ENCODE measurements around the gene PSME4.
"Not testable (repeated sequence)": the region's sequence is repeated elsewhere in the genome, so short reads cannot be mapped to it uniquely, and the experiment has no call there.

The PSME4 gene

GRCh38 chr2:53842891-53843290, 127.9 kb downstream of the PSME4 start:
- no peak for DNase-seq (ENCODE audit: low spot score)

DNA sequence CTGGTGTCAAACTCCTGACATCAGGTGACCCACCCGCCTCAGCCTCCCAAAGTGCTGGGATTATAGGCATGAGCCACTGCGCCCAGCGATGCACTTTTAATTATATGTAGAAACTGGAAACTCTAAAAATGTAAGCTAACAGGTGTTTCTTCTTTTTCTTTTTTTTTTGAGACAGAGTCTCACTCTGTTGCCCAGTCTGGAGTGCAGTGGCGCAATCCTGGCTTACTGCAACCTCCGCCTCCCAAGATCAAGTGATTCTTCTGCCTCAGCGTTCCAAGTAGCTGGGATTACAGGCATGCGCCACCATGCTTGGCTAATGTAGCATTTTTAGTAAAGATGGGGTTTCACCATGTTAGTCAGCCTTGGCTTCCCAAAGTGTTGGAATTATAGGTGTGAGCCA, 129.1 kb downstream of the PSME4 start:
- not testable (repeated sequence) for DNase-seq (ENCODE audit: low spot score)

GRCh38 chr2:53840580-53840979, 130.2 kb downstream of the PSME4 start:
- DNase-seq (ENCODE audit: low spot score): no peak

GRCh38 chr2:53829980-53830290, 140.9 kb downstream of the PSME4 start:
- DNase-seq (ENCODE audit: low spot score): not testable (repeated sequence)

- DNase-seq (ENCODE audit: low spot score): no peak
Observed at GRCh38 chr2:53829273-53829979, 141.4 kb downstream of the PSME4 start.

GRCh38 chr2:53828331-53828730, 142.5 kb downstream of the PSME4 start:
- DNase-seq (ENCODE audit: low spot score): no peak

GRCh38 chr2:53827398-53828175, 143.2 kb downstream of the PSME4 start:
- DNase-seq (ENCODE audit: low spot score): no peak

- DNase-seq (ENCODE audit: low spot score): no peak
Observed at GRCh38 chr2:53826587-53827397, 144.0 kb downstream of the PSME4 start.

- no peak for DNase-seq (ENCODE audit: low spot score)
Observed at GRCh38 chr2:53826030-53826410, 144.8 kb downstream of the PSME4 start.

GRCh38 chr2:53823639-53824038, 147.2 kb downstream of the PSME4 start:
- not testable (repeated sequence) for DNase-seq (ENCODE audit: low spot score)

DNA sequence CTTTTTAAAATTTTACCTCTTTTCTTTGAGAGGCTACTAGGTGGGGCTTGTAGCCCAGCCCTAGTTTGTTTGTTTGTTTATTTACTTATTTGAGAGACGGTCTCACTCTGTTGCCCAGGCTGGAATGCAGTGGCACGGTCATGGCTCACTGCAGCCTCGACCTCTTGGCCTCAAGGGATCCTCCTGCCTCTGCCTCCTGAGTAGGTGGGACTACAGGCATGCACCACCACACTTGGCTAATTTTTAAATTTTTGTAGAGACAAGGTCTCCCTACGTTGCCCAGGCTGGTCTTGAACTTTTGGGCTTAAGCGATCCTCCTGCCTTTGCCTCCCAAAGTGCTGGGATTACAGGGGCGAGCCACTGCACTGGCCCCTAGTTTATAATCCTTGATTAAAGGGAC, 149.0 kb downstream of the PSME4 start:
- DNase-seq (ENCODE audit: low spot score): no peak

DNA sequence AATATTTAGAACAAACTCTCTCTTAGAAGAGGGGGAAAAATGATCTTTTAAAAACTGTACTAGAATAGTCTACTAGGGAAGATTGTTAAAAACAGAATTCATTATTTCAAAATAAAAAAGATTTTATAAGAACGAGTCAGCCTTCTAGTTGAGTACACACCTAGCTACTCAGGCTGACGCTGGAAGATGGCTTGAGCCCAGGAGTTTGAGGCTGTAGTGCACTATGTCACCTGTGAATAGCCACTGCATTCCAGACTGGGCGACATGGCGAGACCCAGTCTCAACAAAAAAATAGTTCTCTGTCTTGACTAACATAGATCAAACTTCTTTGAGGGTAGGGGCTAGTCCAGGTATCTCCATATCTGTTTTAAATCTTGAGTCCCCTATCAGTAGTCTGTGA, 150.1 kb downstream of the PSME4 start:
- DNase-seq (ENCODE audit: low spot score): no peak

DNA sequence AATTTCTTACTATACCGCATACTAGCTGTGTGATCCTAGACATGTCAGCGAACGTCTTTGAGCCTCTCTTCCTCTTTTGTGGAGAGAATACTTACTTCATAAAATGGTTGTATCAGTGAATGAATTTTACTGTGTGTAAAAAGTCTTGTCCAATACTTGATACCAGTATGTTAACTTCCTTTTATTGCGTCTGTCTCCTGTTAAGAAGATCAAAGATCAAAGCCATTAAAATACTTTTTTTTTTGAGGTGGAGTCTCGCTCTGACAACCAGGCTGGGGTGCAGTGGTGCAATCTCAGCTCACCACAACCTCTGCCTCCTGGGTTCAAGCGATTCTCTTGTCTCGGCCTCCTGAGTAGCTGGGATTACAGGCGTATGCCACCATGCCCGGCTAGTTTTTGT, 150.7 kb downstream of the PSME4 start:
- no peak for DNase-seq (ENCODE audit: low spot score)

- DNase-seq (ENCODE audit: low spot score): no peak
Observed at GRCh38 chr2:53819634-53820033, 151.2 kb downstream of the PSME4 start.

DNA sequence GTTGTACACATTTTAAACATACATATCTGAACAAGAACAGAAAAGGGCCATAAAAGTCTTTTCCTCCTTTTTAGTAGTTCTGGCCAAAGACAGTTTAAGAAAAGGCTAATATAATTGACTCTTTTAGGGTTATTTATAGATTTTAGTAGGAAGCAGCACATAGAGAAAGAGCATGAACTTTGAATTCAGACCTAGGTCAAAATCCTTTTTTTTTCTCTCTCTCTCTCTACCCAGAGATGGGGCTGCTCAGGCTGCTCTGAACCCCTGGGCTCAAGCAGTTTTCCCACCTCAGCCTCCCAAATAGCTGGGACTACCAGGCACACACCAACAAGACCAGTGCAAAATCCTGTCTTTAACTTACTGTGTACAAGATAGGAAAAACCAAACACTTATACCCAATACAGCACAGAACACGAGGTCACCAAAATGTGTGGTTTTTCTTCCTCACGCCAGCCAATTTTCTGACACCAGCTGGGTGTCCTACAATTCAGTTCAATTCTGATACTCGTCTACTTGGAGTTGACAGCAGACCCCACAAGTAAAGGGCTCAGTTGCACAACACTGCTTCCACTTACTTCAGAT, 151.8 kb downstream of the PSME4 start:
- DNase-seq (ENCODE audit: low spot score): no peak
